D721Med (cell line): ENCODE results near the gene SEPTIN8.

Source experiments
- DNase-seq: peaks from one replicate; pipeline ENCODE4 v3.0.0; 2011; ENCODE audit warnings: low spot score; ENCODE audit not compliant: insufficient read length
- FAIRE-seq: peaks from 2 replicates; lab custom pipeline; 2011; peaks lifted over from hg19 to GRCh38; lab: Jason Lieb, UNC
- TF ChIP-seq, protein P1 (sequence below): IDR thresholded peaks from 2 replicates; pipeline ENCODE4 v1.5.1; 2012; ENCODE audit warnings: mild to moderate bottlenecking, control low read depth; ENCODE audit not compliant: insufficient read depth; ENCODE audit errors: missing control alignments

SEPTIN8 gene

GRCh38 chr5:132759114-132760048, 17.7 kb downstream of the SEPTIN8 start:
- TF ChIP-seq, protein P1, sequence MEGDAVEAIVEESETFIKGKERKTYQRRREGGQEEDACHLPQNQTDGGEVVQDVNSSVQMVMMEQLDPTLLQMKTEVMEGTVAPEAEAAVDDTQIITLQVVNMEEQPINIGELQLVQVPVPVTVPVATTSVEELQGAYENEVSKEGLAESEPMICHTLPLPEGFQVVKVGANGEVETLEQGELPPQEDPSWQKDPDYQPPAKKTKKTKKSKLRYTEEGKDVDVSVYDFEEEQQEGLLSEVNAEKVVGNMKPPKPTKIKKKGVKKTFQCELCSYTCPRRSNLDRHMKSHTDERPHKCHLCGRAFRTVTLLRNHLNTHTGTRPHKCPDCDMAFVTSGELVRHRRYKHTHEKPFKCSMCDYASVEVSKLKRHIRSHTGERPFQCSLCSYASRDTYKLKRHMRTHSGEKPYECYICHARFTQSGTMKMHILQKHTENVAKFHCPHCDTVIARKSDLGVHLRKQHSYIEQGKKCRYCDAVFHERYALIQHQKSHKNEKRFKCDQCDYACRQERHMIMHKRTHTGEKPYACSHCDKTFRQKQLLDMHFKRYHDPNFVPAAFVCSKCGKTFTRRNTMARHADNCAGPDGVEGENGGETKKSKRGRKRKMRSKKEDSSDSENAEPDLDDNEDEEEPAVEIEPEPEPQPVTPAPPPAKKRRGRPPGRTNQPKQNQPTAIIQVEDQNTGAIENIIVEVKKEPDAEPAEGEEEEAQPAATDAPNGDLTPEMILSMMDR = no peak
- FAIRE-seq = no peak

DNA sequence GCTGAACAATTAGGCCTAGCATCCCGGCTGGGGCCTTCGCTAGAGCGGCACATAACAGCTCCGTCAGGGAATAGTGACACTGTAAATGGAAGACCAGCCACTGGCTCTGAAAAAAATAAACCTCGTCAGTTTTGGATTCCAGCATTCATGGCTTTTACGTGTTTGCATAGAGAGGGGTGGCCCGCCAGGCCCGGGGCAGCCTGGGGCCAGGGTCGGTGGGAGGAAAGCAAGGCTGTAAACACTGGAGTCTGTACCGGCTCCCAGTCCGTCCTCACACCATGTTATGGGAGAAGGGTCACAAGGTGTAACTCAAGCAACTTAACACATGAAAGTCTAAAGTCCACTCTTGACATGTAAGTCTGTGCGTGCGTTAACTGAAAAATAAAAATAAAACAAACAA, 18.6 kb downstream of the SEPTIN8 start:
- DNase-seq (no peak), FAIRE-seq (no peak)
- TF ChIP-seq, protein P1 = no peak

More at GRCh38 chr5:132759114-132760048, 17.7 kb downstream of the SEPTIN8 start:
- DNase-seq = no peak

DNA sequence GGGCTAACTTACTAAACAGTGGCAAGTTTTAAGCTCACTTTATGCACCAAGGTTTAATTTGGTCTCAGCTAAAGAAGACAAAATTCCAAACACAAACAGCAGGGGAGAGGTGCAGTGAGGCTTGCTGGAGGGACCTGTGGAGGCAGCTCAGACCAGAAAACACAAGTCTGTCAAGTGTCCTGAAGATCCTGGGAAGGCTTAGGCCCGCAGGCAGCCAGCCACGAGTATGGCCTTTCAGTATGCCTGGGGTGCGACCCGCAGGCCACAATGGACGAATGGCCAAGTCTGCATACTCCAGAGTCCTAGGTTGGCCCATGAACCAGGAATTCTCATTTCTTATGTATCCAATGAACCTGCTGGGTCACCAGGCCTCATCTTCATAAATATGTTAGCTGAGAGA, 20.5 kb downstream of the SEPTIN8 start:
- DNase-seq (no peak), FAIRE-seq (no peak)
- TF ChIP-seq, protein P1 = no peak

- FAIRE-seq = no peak
- no peak for DNase-seq
- TF ChIP-seq, protein P1 = no peak
Measured at GRCh38 chr5:132754947-132755346, 22.1 kb downstream of the SEPTIN8 start.

GRCh38 chr5:132754111-132754510, 22.9 kb downstream of the SEPTIN8 start:
- TF ChIP-seq, protein P1 = no peak
- FAIRE-seq (no peak), DNase-seq (no peak)

DNA sequence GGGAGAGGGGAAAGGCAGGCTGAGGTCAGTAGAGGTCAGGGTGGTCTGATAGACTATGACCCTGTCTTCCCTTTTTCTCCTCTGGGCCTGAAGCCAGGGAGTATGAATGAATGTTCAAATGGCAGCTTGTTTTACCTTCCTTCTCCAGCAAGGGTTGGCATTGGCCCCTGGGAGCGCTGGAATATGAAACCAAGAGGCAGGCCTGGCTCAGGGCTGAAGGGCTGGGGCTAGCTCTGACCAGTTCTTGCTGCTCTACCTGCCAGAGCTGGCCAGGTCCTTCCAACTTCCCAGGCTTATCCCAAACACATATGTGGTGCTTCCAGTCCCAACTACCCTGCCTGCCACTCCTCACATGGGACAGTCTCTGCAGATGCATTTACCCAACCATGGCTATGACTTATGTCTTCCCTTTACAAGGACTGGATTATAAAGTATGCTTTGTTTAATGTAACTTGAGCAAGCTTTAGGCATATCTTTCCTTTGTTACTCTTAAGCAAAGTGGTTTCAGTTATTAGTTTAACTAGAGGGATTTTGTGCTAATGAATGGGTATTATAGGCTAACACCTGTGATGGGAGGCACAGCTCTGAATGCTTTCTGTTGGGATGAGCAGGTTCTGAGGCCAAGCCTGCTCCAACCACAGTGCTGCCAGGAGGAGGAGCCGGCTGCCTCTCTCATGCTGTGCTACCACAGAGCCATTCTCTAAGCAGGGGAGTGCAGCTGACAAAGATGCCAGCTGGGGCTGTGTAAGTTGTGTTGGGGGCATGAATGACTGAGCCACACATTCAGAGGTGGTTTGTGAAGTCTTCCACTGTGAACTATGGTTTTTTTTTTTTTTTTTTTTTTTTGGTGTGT, 23.7 kb downstream of the SEPTIN8 start:
- DNase-seq (no peak), FAIRE-seq (no peak)
- TF ChIP-seq, protein P1 = no peak
